ENCODE measurements around the gene ARHGEF7. TPM values are rescaled to one million over a fixed set of nuclear protein-coding genes. Genes with fewer than 3 reads are reported as not detected.

The ARHGEF7 gene
- total RNA-seq, 1 experiment from 2014 or later = 47.3 TPM

- TF ChIP-seq NFATC4 (CRISPR knock-in tag; IDR thresholded peaks at IDR 0.05) (no peak), ERG (CRISPR knock-in tag; IDR thresholded peaks at IDR 0.05) (no peak)
Observed at GRCh38 chr13:111303559-111303958, 188.4 kb downstream of the ARHGEF7 start (continued).

- Mint-ChIP-seq H3K36me3 (peaks cover 71% of the 10 kb centered on the region), H3K27ac (no peak overlapping the region), H3K9me3 (peaks cover 14% of the 10 kb centered on the region), H3K4me3 (no peak overlapping the region), H3K4me1 (no peaks in the 10 kb centered on the region), H3K27me3 (ENCODE audit: low read depth) (no peaks in the 10 kb centered on the region)
- TF ChIP-seq CBFB (CRISPR knock-in tag; IDR thresholded peaks at IDR 0.05; ENCODE audit: low read depth) (no peak), ZNF425 (CRISPR knock-in tag; conservative IDR thresholded peaks at IDR 0.05) (no peak), MXD4 (CRISPR knock-in tag; IDR thresholded peaks at IDR 0.05; ENCODE audit: borderline replicate concordance) (no peak)
- ATAC-seq (no peak), DNase-seq (ENCODE audit: low spot score) (no peak)
- POLR2A ChIA-PET = no interaction called here
- CTCF ChIA-PET = no interaction called here
Observed at GRCh38 chr13:111304041-111304544, 189.0 kb downstream of the ARHGEF7 start.

- no peaks in the 10 kb centered on the region for H3K27me3 Mint-ChIP-seq (ENCODE audit: low read depth)
- no peak overlapping the region for H3K4me3 Mint-ChIP-seq
- H3K36me3 Mint-ChIP-seq = peaks cover 76% of the 10 kb centered on the region
- POLR2A ChIA-PET = no interaction called here
- TF ChIP-seq GTF2I (CRISPR knock-in tag; conservative IDR thresholded peaks at IDR 0.05) (no peak), ATF2 (CRISPR knock-in tag; IDR thresholded peaks at IDR 0.05; ENCODE audit: borderline replicate concordance, low read depth) (no peak), FOXJ3 (CRISPR knock-in tag; IDR thresholded peaks at IDR 0.05; ENCODE audit: borderline replicate concordance) (no peak), ARID4B (CRISPR knock-in tag; IDR thresholded peaks at IDR 0.05; ENCODE audit: borderline replicate concordance) (no peak), OVOL2 (CRISPR knock-in tag; IDR thresholded peaks at IDR 0.05; ENCODE audit: borderline replicate concordance) (no peak)
- no peaks in the 10 kb centered on the region for H3K4me1 Mint-ChIP-seq
- peaks cover 20% of the 10 kb centered on the region for H3K9me3 Mint-ChIP-seq
- ATAC-seq (no peak), DNase-seq (ENCODE audit: low spot score) (no peak)
- CTCF ChIA-PET = no interaction called here
- peak overlapping the region; percentile 70; the same call in 1 of the 2 replicates for H3K27ac Mint-ChIP-seq
Observed at GRCh38 chr13:111304603-111305289, 189.6 kb downstream of the ARHGEF7 start.
